ENCODE measurements around the gene NR6A1.
"Not testable (repeated sequence)": the region's sequence is repeated elsewhere in the genome, so short reads cannot be mapped to it uniquely, and the experiment has no call there.

The NR6A1 gene

GRCh38 chr9:124735121-124735520, 36.0 kb downstream of the NR6A1 start:
- no peak for DNase-seq (ENCODE audit: extremely low read depth, low read depth)
- no peak for TF ChIP-seq CTCF (IDR thresholded peaks at IDR 0.05; ENCODE audit: low read depth, low read length)

DNA sequence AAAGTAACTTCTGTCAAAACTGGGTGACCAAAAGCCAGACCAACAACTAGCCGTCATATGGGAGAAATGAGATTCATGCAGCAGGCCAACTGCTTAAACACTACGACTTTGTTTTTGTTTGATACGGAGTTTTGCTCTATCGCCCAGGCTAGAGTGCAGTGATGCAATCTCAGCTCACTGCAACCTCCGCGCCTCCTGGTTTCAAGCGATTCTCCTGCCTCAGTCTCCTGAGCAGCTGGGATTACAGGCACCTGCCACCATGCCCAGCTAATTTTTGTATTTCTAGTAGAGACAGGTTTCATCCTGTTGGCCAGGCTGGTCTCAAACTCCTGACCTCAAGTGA, 36.4 kb downstream of the NR6A1 start:
- DNase-seq (ENCODE audit: extremely low read depth, low read depth), result not testable (repeated sequence)

DNA sequence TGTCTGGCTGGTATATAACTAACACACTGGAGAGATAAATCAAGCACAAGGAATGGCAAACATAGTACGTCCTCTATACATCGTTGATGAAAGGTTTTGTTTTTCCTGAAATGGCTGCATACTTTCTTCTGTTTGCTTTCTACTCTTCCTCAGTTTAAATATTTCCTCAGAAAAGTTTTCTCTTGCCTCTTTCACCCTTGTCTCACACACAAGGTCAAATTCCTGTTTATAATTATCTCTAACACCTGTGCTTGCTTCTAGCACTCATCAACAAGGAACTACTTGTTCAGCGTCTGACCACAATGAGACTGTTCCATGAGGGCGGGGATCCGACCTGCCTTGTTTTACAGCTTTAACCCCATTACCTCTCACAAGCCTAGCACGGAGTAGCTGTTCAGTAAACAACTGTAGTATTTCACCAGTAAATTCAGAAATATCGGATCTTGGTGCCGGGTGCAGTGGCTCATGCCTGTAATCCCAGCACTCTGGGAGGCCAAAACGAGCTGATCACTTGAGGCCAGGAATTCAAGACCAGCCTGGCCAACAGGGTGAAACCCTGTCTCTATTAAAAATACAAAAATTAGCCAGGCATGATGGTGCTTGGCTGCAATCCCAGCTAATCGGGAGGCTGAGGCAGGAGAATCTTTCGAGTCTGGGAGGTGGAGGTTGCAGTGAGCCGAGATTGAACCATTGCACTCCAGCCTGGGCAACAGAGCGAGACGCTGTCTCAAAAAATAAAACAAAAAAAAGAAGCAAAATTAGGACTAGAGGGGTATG, 37.0 kb downstream of the NR6A1 start:
- TF ChIP-seq CTCF (IDR thresholded peaks at IDR 0.05; ENCODE audit: low read depth, low read length), result no peak
- no peak for DNase-seq (ENCODE audit: extremely low read depth, low read depth)

DNA sequence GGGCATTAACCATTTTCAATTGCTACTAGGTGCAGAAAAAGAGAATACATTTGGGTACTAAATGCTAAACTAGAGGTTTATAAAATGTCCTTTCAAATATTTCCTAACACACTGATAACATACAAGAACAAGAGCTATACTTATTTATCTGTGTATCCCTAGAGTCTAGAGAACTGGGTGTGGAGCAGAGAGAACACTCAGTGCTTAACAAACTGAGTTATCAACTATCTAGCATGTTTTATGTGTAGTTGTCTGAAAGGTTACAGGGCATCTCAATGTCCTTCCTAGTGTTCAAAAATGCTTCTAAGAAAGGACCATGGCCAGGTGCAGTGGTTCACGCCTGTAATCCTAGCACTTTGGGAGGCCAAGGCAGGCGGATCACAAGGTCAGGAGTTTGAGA, 40.3 kb downstream of the NR6A1 start:
- no peak for TF ChIP-seq CTCF (IDR thresholded peaks at IDR 0.05; ENCODE audit: low read depth, low read length)

GRCh38 chr9:124726886-124727285, 44.2 kb downstream of the NR6A1 start:
- no peak for TF ChIP-seq CTCF (IDR thresholded peaks at IDR 0.05; ENCODE audit: low read depth, low read length)
- DNase-seq (ENCODE audit: extremely low read depth, low read depth), result no peak

More for the DNA sequence above, 40.3 kb downstream of the NR6A1 start:
- DNase-seq (ENCODE audit: extremely low read depth, low read depth), result no peak

DNA sequence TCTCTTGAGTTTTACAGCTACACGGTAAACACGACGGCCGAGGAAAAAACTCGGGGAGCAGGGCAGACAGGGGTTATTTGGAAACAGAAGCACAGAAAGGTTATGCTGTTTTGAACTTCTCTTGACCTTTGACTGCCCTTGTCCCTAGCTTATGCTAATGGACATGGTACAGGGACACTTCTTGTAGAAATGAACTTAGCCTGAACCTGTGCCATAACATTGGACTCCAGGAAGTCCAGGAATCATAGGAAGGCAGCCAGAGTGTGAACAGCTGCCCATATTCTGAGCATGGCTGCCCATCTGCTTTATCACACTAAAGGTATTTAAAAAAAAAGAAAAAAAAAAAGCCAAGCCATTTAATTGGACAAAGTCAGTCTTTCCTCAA, 46.1 kb downstream of the NR6A1 start:
- no peak for DNase-seq (ENCODE audit: extremely low read depth, low read depth)
- no peak for TF ChIP-seq CTCF (IDR thresholded peaks at IDR 0.05; ENCODE audit: low read depth, low read length)

- no peak for TF ChIP-seq CTCF (IDR thresholded peaks at IDR 0.05; ENCODE audit: low read depth, low read length)
- DNase-seq (ENCODE audit: extremely low read depth, low read depth), result no peak
Measured at GRCh38 chr9:124724415-124725067, 46.6 kb downstream of the NR6A1 start.

DNA sequence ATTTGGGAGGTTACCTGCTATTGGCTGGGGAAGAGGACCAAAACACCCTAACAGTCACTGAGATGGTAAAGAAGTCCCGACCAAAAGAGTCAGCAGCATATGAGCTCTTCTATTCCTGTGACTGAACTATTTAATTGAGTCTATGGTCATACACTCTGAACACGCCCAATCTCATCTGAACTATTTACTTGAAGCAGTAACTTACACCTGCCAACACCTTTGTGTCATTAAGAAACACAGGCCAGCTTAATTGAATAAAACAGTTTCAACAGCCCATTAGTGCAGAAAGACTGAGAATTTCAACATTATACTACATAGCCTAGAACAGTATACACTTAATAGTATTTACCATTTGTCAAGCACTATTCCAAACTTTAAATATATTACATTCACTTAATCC, 47.8 kb downstream of the NR6A1 start:
- no peak for TF ChIP-seq CTCF (IDR thresholded peaks at IDR 0.05; ENCODE audit: low read depth, low read length)
- DNase-seq (ENCODE audit: extremely low read depth, low read depth), result no peak
